Measurements from ENCODE around the gene BCR. TPM values are rescaled to one million over a fixed set of nuclear protein-coding genes. Genes with fewer than 3 reads are reported as not detected.

The BCR gene
- total and polyA plus RNA-seq, 2 of the 13 experiments (the other 11 are each of a cell fraction or from before 2014, with no cell fraction given), result 19.9 to 33.6 TPM

GRCh38 chr22:23212061-23213021 lies 32.0 kb downstream of the BCR start (continued):
- TF ChIP-seq KIAA2018 (CRISPR knock-in tag; IDR thresholded peaks at IDR 0.05; ENCODE audit: borderline replicate concordance) (no peak), CTCF (CRISPR knock-in tag; IDR thresholded peaks at IDR 0.05) (no peak)
